ENCODE results near the gene RPL38.

The RPL38 gene

DNA sequence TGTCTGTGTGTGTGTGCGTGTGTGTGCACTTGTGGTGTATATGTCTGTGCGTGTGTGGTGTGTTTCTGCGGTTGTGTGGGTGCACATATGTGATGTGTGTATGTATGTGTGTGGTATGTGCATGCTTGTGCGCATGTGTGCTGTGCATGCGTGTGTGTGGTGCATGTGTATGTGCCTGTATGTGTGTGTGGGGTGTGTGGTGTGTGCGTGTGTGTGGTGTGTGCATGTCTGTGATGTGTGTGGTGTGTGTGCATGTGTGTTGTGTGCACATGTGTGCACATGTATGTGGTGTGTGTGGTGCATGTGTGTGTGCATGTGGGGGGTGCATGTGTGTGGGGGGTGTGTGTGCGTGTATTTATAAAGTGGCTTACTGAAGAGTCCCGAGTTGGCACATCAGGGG, 47.6 kb downstream of the RPL38 start:
- no peak for DNase-seq

DNA sequence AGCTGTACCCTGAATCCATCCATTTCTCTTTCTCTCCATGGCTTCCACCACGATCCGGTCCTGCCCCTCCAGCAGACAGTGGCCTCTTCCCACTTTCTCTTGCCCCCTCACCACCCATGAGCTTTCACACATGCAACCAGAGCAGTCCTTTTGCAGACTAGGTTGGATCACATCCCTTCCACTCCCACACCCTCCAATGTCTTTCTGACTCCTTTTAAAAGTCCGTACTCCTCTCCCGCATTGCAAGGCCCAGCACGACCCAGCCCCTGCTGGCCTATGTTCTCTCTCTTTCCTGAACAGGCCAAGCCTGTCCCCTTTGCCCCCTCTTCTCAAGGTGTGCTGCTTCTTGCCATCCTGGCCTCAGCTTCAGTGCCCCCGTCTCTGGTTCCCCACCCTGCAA, 48.1 kb downstream of the RPL38 start:
- no peak for DNase-seq

DNA sequence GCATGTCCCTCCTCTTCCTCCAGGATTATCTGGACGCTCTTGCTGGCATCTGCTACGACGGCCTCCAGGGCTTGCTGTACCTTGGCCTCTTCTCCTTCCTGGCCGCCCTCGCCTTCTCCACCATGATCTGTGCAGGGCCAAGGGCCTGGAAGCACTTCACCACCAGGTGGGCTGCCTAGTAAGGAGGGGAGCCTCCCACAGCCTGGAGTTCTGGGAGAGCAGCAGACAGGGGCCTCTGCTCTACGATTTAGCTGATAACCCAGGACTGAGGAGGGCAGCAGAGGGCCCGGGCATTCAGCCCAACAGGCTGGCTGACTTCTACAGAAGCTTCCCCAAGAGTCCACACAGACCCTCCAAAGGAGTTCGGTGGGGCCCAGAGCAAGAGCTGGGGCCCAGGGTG, 48.7 kb downstream of the RPL38 start:
- DNase-seq = no peak

DNA sequence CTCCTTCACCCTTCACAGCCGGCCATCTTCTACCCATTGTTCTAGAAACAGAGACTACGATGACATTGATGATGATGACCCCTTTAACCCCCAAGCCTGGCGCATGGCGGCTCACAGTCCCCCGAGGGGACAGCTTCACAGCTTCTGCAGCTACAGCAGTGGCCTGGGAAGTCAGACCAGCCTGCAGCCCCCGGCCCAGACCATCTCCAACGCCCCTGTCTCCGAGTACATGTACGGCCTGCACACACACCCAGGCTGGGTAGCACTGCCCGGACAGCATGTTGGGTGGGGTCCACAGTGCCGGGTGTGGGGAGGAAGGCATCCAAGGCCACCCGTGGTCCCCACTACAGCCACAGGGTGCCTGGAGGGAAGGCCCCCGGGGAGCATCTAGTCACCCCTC, 49.6 kb downstream of the RPL38 start:
- no peak for DNase-seq

DNA sequence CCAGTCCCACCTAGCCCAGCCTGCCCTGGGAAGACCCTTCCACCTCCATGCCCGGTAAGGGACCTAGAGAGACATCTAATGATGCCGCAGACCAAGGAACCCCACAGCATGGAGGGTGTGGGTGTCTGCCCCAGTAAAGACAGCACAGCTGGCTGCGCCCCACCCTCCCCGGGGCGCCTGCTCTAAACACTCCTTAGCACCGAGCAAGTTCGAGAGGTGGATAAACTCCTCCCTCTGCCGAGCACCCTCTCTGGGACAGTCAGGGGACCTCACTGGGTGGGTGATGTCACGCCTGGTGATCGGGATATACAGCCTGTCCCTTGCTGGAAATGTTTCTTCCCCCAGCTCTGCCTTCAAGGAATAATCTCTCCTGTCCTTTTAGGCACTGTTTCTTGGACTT, 53.8 kb downstream of the RPL38 start:
- no peak for DNase-seq

DNA sequence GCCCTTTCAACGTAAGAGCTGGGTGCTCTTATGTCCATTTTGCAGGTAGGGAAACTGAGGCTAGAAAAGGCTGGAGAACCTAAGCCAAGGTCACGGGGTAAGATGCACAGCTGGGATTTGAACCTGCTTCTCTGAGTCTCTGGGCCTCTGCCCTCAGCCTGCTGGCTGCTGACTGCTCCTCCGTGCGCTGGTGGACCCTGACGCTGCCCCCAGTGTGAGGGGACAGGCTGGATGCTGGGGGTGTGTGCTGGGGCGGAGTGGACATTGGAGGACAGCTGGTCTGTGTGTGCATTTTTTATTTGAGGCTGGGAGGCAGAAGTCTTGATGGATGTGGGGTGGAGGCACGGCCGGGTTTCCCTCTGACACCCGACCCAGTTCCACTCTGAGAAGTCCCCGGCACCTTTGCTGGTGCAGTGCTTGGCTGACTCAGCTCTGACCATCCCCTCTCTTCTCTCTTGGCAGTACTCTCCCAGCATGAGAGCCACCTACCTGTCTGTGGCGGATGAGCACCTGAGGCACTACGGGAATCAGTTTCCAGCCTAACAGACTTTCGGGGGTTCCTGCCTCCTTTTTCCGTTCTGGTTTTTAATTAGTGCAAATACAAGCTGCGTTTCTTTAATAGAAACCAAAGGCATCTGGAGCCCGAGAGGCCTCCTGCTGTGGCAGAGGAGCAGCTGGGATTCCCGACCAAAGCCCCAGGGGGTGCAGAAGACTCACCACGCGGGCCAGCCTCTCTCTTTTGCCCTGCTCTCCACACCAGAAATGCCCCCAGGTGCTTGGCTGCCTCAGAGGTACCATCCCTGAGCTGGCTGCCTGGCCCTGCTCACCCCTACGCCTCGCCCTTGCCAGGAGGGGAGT, 56.4 kb downstream of the RPL38 start:
- no peak for DNase-seq
